Astrocyte of the cerebellum (primary cell): ENCODE results near the gene URB1.
"Not testable (repeated sequence)": the region's sequence is repeated elsewhere in the genome, so short reads cannot be mapped to it uniquely, and the experiment has no call there.

Experiments
- DNase-seq: peaks from one replicate; pipeline ENCODE4 v3.0.0-alpha.2; 2011; ENCODE audit warnings: low read depth
- H3K4me3 ChIP-seq: 2 replicates; pipeline ENCODE4 v1.5.1; 2011; ENCODE audit warnings: mild to moderate bottlenecking, low read depth, low read length, moderate library complexity
- in situ Hi-C: cut with HindIII; loops from 2 replicates; pipeline ENCODE4 v1.10.0; 2017; ENCODE audit warnings: low sequenced_read_pairs
- TF ChIP-seq, protein P1 (sequence below): IDR thresholded peaks from 2 replicates; pipeline ENCODE4 v1.5.1; 2012; ENCODE audit warnings: low read length, low read depth, moderate library complexity, mild to moderate bottlenecking; ENCODE audit errors: missing control alignments

URB1 gene, protein sequence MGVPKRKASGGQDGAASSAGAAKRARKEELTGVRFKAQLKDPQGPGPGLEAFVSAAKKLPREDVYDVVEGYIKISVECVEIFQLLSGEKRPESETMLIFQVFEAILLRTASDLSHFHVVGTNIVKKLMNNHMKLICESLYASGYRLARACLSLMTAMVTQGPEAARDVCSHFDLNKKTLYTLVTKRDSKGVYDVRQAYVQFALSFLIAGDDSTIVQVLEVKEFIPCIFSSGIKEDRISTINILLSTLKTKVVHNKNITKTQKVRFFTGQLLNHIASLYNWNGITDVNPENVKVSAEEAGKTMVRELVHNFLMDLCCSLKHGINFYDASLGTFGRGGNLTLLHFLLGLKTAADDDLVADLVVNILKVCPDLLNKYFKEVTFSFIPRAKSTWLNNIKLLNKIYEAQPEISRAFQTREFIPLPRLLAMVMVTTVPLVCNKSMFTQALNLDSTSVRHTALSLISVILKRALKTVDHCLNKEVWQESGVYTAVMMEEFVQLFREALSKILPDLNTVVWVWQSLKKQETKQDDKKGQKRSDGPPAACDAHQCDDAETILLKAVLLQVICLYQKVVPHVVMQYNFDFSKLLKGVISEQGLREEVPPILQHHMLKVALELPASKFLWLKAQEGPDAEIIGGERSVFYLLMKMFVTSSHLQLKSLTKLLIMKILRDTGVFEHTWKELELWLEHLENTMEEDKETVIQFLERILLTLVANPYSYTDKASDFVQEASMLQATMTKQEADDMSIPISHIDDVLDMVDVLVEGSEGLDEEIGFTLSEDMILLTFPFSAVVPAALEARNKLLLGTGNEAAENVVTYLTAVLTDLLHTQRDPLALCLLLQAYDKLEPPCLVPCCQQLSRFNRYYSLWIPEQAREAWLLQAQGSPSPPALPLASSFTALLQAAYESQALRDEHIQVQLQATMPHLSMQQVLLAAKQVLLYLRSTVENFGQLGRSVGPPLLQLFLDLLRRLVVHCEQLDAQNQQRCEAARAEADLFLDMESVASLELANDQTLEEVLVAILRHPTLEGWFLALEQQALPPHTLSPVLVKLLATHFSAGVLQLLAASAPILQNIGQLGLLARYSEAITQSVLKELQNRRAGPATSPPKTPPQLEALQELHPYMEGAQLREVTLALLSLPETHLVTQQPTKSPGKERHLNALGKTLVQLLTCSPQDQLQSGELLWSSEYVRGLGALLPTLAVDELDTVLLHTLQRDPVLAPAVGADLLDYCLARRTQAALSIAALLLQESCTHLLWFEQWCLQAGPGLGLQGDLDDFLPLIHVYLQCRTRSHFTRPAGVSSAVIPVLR (N-terminal part only)

GRCh38 chr21:32392880-32393676 lies at the start of gene URB1:
Gene URB1 (minus strand): TSS chr21:32393012. CDS start chr21:32392910, 102 bp downstream.
- DNase-seq, result no peak
- in situ Hi-C loops, result no loop called here
- H3K4me3 ChIP-seq, result peak within 1 kb of the TSS; percentile 95
- TF ChIP-seq, protein P1, sequence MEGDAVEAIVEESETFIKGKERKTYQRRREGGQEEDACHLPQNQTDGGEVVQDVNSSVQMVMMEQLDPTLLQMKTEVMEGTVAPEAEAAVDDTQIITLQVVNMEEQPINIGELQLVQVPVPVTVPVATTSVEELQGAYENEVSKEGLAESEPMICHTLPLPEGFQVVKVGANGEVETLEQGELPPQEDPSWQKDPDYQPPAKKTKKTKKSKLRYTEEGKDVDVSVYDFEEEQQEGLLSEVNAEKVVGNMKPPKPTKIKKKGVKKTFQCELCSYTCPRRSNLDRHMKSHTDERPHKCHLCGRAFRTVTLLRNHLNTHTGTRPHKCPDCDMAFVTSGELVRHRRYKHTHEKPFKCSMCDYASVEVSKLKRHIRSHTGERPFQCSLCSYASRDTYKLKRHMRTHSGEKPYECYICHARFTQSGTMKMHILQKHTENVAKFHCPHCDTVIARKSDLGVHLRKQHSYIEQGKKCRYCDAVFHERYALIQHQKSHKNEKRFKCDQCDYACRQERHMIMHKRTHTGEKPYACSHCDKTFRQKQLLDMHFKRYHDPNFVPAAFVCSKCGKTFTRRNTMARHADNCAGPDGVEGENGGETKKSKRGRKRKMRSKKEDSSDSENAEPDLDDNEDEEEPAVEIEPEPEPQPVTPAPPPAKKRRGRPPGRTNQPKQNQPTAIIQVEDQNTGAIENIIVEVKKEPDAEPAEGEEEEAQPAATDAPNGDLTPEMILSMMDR, result no peak

DNA sequence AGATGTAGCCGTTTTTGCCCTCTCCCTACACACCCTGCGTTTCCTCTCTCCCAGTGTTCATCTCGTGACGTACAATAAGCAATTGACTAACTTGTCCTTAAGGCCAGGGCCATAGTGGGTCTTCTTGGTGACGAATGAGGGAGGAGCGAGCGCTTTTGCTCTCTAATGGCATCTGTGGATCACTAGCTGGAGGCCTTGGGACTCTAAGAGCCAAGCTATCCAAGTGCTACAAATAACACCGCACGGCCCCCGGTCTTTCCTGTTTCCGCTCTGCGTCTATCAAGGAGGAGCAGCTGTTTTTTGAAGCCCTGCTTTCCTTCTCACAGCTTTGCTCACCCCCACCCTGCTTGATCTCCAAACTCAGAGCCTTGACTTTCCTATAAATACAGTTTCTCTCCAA lies 44.9 kb upstream of the URB1 start:
- no peak for DNase-seq
- TF ChIP-seq, protein P1, result no peak
- in situ Hi-C loops, result no loop called here
- no peak overlapping the region for H3K4me3 ChIP-seq

DNA sequence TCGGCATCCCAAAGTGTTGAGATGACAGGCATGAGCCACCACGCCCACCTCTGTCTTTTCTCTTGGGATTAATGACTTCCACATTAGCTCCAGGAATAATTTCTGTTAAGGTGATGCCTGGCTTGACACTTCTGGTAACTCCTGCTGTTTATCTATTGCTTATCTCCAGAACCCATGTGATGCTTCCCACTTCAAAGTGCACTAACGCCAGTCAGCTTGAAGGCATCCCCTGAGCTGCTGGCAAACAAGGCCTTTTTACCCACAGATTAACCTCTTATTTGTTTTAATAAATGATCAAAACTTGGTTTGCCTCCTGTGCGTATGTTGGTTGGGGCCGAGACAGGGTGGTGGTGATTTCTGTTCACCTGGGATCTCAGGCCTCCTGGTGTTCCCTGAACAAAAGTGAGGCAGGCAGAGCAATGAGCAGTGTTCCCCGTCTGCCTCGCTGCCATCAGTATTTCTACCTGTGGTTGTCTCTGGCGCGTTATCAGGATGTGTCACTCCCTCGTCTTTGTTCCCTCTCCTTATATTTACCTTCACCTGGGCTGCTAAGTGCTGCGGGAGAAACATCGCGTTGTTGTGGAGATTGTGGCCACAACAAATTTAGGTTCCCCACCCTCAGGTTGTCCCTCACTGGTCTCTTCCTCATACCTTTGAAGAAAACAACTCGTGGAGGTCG lies 40.3 kb upstream of the URB1 start:
- DNase-seq, in situ Hi-C loops, H3K4me3 ChIP-seq: not testable (repeated sequence)

- no peak overlapping the region for H3K4me3 ChIP-seq
- TF ChIP-seq, protein P1, result no peak
- DNase-seq, result no peak
- in situ Hi-C loops, result no loop called here
These were observed 35.3 kb upstream of the URB1 start for GRCh38 chr21:32427958-32428623.

DNA sequence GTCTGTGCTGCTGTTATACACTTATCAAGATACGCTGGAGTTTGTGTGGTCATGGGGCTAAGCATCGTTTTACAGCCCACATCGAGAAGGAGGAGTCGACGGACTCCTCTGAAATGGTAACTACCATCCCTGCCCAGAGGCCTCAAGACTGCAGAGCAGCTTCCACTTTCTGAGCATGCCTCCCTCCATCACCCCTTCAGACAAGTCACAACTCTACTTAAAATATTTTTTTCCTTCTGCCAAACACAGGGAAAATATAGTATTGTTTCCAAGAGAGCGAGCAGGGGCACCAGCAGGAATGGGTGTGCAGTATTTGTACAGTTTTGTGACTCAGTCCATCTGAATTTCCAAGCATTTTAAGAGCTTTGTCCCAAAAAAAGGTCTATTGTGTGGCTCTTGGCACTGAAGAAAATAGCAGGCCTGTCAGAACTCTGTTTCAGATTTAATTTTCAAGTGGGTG lies 33.8 kb upstream of the URB1 start:
- in situ Hi-C loops, result no loop called here
- no peak overlapping the region for H3K4me3 ChIP-seq
- DNase-seq, result peak; percentile 47
- TF ChIP-seq, protein P1, result no peak
